Motor neuron (in vitro differentiated cells): ENCODE measurements around the gene METTL25. TPM values are rescaled to one million over a fixed set of nuclear protein-coding genes. Genes with fewer than 3 reads are reported as not detected.

Source experiments
- ATAC-seq, 8 experiments: fragments of 200-7000 bp; cut with Tn5 transposase; replicated peaks in 6 of 8; 2 replicates each; pipeline ENCODE4 v1.8.0; 2021; ENCODE audit warnings: mild to moderate bottlenecking in 8 of 8, moderate library complexity in 8 of 8
- H3K27ac ChIP-seq, 2 donors: fragments of 250-450 bp; sonication (Bioruptor Pico); 2 replicates each; pipeline ENCODE4 v1.9.0; 2021; ENCODE audit warnings: antibody characterized with exemption in 2 of 2, mild to moderate bottlenecking in 2 of 2, moderate library complexity in 1 of 2
- H3K4me1 ChIP-seq, 2 donors: fragments of 250-450 bp; sonication (Bioruptor Pico); replicated peaks in 1 of 2; 2 replicates each; pipeline ENCODE4 v1.6.1; 2021; ENCODE audit warnings: antibody characterized with exemption in 2 of 2, mild to moderate bottlenecking in 2 of 2, moderate library complexity in 1 of 2
- H3K4me3 ChIP-seq, 5 donors: fragments of 250-450 bp; sonication (Bioruptor Pico); 2 replicates each; pipeline ENCODE4 v1.9.0; 2021; ENCODE audit warnings: antibody characterized with exemption in 5 of 5, mild to moderate bottlenecking in 5 of 5, moderate library complexity in 4 of 5
- WGBS, 10 experiments: fragments of 450-650 bp; shearing (Covaris generic); methylation state at CpG; one replicate each; pipeline ENCODE4 v1.0.0; 2022; 5-methylcytosine and 5-hydroxymethylcytosine counted together
- in situ Hi-C, 9 experiments: fragments of 400-800 bp; cut with MboI; loops; one replicate each; pipeline ENCODE4 v1.15.0; 2021; ENCODE audit warnings: low sequenced_read_pairs in 9 of 9, low pct_unique_long_range_greater_than_20kb in 2 of 9; ENCODE audit not compliant: unreplicated experiment in 9 of 9
- total RNA-seq, 8 experiments: library from RNA; unstranded; fragments of 300-600 nt; gene quantifications; 2 replicates each; pipeline versions ENCODE4 v1.2.3 to v1.2.4, GENCODE V29; 2022

The METTL25 gene
- total RNA-seq, 8 experiments from 2014 or later, result 2.8 to 13.2 (median 5.9) TPM

DNA sequence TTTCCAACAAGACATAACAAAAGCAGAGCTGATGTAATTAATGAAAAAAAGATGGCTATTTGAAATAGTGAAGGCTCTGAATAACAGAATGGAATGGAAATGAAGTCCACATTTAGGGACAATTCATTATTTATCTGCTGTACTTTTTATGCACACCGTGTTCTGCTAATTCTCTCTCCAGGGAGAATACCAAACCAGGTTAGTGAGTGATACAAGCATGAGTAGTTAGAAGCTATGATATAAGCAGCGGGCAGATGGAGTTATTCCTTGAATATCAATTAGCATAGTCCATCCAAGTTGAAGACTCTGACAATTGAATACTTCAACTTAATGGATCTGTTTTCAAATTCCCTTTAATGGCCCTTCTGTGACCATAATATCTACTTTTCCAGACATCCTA lies 166.3 kb downstream of the METTL25 start:
- 7 to 71% (median 36%) methylated on average over 1 to 2 of the region's 2 CpGs; no CpG with 5 or more reads in 2 of the 10 experiments for WGBS, 10 experiments
- Histone ChIP-seq H3K4me1 (peaks cover 7 to 10% of the 10 kb centered on the region in 2 donors), H3K27ac (no peak overlapping the region), H3K4me3 (no peak overlapping the region)
- ATAC-seq, result peak in 3 of 8 experiments; percentile 44 to 52 (median 49)
- in situ Hi-C loops, result loop anchor here in 3 of 9 experiments (10.0 to 25.0 kb wide), 3 partner anchors 90 to 137 kb away; no protein-coding TSS in a partner anchor

DNA sequence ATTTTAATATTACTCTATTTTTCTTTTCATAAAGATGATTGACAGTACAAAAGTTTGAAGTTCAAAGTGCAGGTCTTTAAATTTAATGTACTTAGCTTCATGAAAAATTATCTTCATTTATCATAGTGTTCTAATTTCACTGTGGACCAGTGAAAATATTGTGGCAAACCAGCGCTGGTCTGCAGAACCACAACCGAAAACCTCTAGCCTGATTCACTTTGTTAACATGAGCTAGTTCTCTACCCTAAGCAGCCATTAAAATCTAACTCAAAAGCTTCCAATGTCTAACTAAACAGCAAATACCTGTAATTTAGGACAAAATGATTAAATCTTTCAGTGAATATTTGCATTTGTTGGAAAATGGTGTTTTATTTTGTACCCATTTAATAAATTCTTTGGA lies 167.3 kb downstream of the METTL25 start:
- Histone ChIP-seq H3K4me3 (no peak overlapping the region), H3K27ac (no peak overlapping the region), H3K4me1 (peaks cover 7 to 10% of the 10 kb centered on the region in 2 donors)
- WGBS, 10 experiments, result 91 to 100% (median 100%) methylated on average over 2 of the region's 2 CpGs; no CpG with 5 or more reads in 2 of the 10 experiments
- no peak for ATAC-seq
- in situ Hi-C loops, result loop anchor here in 2 of 9 experiments (10.0 kb wide), 2 partner anchors 89 to 99 kb away; no protein-coding TSS in a partner anchor

DNA sequence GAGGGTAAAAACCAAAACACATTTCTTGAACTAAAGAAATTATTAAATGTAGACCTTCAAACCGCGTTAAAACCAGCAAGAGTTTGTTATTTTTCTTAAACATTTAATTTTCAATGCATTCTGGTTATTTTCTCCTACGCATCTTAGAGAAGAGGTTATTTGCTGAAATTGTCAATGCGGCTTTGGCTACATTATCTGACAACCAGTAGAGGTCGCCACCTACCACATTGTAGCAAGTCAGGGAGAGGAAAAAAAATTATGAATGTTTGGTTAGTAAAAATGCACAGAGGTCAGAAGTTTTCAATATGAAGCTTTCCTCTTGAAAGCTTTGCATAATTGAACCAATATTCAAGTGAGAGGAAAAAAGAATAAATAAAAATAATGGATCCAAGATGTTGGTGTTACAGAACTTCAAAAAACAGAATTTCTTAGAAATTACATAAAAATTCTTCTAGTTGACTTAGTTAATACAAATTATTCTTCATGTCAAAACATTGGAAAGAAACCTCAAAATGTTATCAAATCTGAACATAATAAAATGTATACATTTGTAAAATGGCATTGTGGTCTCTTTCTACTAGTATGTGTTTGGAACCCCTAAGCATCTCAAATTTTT lies 168.9 kb downstream of the METTL25 start:
- peak in 5 of 8 experiments; percentile 35 to 80 (median 52) for ATAC-seq
- in situ Hi-C loops, result loop anchor here in 2 of 9 experiments (10.0 kb wide), 2 partner anchors 88 to 98 kb away; no protein-coding TSS in a partner anchor

More for the DNA sequence above, 168.9 kb downstream of the METTL25 start:
- 2 to 35% (median 11%) methylated on average over 4 to 5 of the region's 5 CpGs; no CpG with 5 or more reads in 2 of the 10 experiments for WGBS, 10 experiments
- Histone ChIP-seq H3K4me3 (no peak overlapping the region), H3K27ac (no peak overlapping the region), H3K4me1 (peaks cover 7 to 10% of the 10 kb centered on the region in 2 donors)

Other genes starting within 250 kb of the METTL25 start
- gene CCDC59, start 142 bp upstream of the METTL25 start, total RNA-seq, result 10 to 100 TPM; 51.5 to 82.0 (median 68.5) TPM